Lower leg skin (tissue), 3 donors: ENCODE measurements around the gene LMO4.

Source experiments
- POLR2A ChIP-seq, 2 donors: fragments of 450-650 bp; IDR thresholded peaks; one replicate each; pipeline ENCODE4 v1.6.1; 2016 to 2017; ENCODE audit warnings: antibody characterized with exemption in 2 of 2, mild to moderate bottlenecking in 1 of 2, moderate library complexity in 1 of 2
- TF ChIP-seq, protein P1 (sequence below), 3 donors: fragments of 450-650 bp; IDR thresholded peaks; one replicate each; pipeline ENCODE4 v1.5.1; 2016; ENCODE audit warnings: antibody characterized with exemption in 3 of 3, mild to moderate bottlenecking in 3 of 3, moderate library complexity in 2 of 3

DNA sequence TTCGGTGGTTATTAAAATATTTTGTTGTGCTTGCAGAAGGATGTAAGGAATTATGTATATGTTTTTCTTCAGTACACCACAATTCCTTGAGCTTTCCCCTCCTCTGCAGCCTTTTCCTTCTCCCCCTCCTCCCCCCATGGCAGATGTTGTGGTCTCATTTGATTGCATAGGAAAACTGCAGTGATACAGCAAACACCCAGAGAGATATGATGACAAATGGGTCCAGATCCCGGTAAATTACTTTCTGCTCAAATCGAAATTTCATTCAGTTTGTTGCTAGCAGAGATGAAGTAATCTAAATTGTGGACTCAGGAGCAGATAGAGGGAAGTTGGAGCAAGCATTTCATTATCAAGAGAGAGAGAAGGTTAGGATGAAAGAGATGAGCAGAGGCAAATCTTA is 9.9 kb downstream of the LMO4 start:
- TF ChIP-seq, protein P1, sequence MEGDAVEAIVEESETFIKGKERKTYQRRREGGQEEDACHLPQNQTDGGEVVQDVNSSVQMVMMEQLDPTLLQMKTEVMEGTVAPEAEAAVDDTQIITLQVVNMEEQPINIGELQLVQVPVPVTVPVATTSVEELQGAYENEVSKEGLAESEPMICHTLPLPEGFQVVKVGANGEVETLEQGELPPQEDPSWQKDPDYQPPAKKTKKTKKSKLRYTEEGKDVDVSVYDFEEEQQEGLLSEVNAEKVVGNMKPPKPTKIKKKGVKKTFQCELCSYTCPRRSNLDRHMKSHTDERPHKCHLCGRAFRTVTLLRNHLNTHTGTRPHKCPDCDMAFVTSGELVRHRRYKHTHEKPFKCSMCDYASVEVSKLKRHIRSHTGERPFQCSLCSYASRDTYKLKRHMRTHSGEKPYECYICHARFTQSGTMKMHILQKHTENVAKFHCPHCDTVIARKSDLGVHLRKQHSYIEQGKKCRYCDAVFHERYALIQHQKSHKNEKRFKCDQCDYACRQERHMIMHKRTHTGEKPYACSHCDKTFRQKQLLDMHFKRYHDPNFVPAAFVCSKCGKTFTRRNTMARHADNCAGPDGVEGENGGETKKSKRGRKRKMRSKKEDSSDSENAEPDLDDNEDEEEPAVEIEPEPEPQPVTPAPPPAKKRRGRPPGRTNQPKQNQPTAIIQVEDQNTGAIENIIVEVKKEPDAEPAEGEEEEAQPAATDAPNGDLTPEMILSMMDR (IDR thresholded peaks at IDR 0.05), result no peak
- TF ChIP-seq POLR2A (IDR thresholded peaks at IDR 0.05), result no peak
